Right atrium auricular region (tissue), 2 donors: Measurements from ENCODE around the gene HIVEP2. TPM values are rescaled to one million over a fixed set of nuclear protein-coding genes. Genes with fewer than 3 reads are reported as not detected.

Source experiments
- DNase-seq: peaks from one replicate; pipeline ENCODE4 v3.0.0-alpha.2; 2019; ENCODE audit warnings: low spot score
- H3K27ac ChIP-seq, 2 donors: fragments of 200-600 bp; sonication (generic); 1 replicate in 1 of 2; 2 replicates in 1 of 2; pipeline ENCODE4 v1.5.1; 2016 to 2019
- H3K27me3 ChIP-seq, 2 donors: fragments of 200-600 bp; sonication (generic); one replicate each; pipeline versions ENCODE4 v1.5.1 to v1.6.0; 2017 to 2019
- H3K36me3 ChIP-seq: fragments of 200-600 bp; sonication (generic); one replicate; pipeline ENCODE4 v1.5.1; 2016
- H3K4me1 ChIP-seq, 2 donors: fragments of 200-600 bp; sonication (generic); one replicate each; pipeline versions ENCODE4 v1.5.1 to v1.6.0; 2017 to 2019
- H3K4me3 ChIP-seq, 2 donors: fragments of 200-600 bp; sonication (generic); 1 replicate in 1 of 2; 2 replicates in 1 of 2; pipeline ENCODE4 v1.5.1; 2017 to 2019; ENCODE audit warnings: mild to moderate bottlenecking in 1 of 2, moderate library complexity in 1 of 2
- H3K9me3 ChIP-seq, 2 donors: fragments of 200-600 bp; sonication (generic); one replicate each; pipeline ENCODE4 v1.5.1; 2019
- total RNA-seq, 2 donors: library from RNA; depleted of rRNA; stranded (reverse); fragments of >200 nt; gene quantifications; one replicate each; pipeline ENCODE4 v1.1.0, GENCODE V29; 2016
- TF ChIP-seq, protein P1 (sequence below), 2 donors: fragments of 200-600 bp; sonication (generic); IDR thresholded peaks; one replicate each; pipeline ENCODE4 v1.5.1; 2019; ENCODE audit warnings: antibody characterized with exemption in 2 of 2

The HIVEP2 gene, protein sequence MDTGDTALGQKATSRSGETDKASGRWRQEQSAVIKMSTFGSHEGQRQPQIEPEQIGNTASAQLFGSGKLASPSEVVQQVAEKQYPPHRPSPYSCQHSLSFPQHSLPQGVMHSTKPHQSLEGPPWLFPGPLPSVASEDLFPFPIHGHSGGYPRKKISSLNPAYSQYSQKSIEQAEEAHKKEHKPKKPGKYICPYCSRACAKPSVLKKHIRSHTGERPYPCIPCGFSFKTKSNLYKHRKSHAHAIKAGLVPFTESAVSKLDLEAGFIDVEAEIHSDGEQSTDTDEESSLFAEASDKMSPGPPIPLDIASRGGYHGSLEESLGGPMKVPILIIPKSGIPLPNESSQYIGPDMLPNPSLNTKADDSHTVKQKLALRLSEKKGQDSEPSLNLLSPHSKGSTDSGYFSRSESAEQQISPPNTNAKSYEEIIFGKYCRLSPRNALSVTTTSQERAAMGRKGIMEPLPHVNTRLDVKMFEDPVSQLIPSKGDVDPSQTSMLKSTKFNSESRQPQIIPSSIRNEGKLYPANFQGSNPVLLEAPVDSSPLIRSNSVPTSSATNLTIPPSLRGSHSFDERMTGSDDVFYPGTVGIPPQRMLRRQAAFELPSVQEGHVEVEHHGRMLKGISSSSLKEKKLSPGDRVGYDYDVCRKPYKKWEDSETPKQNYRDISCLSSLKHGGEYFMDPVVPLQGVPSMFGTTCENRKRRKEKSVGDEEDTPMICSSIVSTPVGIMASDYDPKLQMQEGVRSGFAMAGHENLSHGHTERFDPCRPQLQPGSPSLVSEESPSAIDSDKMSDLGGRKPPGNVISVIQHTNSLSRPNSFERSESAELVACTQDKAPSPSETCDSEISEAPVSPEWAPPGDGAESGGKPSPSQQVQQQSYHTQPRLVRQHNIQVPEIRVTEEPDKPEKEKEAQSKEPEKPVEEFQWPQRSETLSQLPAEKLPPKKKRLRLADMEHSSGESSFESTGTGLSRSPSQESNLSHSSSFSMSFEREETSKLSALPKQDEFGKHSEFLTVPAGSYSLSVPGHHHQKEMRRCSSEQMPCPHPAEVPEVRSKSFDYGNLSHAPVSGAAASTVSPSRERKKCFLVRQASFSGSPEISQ (N-terminal part only)
- total RNA-seq = 10 to 100 TPM; 19.2 to 28.6 TPM

DNA sequence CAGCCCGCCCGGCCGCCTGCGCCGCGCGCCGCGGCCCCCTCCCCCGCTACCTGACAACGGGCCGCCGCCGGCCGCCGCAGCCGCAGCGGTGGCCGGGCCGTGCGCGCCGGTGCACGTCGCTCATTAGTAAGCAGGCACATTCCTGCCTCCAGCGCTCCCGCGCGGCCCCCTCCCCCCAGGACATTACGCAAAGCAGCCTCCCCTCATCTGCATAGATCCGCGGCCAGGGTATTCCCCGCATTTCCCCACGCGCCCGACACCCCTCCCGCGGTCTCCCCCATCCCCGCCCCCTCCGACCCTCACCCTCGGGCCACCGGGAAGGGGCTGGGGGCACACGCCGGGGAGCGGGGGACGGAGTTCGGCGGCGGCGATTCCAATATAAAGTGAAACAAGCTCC is at the start of gene HIVEP2:
HIVEP2 (minus strand) TSS at position 128 of the 397 bp plus-strand sequence. CDS start 170,438 bp downstream, outside the sequence.
- Histone ChIP-seq H3K27ac (peak within 1 kb of the TSS; percentile 99 to 100), H3K27me3 (no peaks in the 10 kb centered on the region), H3K36me3 (no peaks in the 10 kb centered on the region), H3K9me3 (no peaks in the 10 kb centered on the region), H3K4me1 (peaks cover 0 to 12% of the 10 kb centered on the region in 2 donors), H3K4me3 (peak within 1 kb of the TSS; percentile 89 to 92)
- TF ChIP-seq, protein P1, sequence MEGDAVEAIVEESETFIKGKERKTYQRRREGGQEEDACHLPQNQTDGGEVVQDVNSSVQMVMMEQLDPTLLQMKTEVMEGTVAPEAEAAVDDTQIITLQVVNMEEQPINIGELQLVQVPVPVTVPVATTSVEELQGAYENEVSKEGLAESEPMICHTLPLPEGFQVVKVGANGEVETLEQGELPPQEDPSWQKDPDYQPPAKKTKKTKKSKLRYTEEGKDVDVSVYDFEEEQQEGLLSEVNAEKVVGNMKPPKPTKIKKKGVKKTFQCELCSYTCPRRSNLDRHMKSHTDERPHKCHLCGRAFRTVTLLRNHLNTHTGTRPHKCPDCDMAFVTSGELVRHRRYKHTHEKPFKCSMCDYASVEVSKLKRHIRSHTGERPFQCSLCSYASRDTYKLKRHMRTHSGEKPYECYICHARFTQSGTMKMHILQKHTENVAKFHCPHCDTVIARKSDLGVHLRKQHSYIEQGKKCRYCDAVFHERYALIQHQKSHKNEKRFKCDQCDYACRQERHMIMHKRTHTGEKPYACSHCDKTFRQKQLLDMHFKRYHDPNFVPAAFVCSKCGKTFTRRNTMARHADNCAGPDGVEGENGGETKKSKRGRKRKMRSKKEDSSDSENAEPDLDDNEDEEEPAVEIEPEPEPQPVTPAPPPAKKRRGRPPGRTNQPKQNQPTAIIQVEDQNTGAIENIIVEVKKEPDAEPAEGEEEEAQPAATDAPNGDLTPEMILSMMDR (IDR thresholded peaks at IDR 0.05) = no peak
- DNase-seq = peak; percentile 91

DNA sequence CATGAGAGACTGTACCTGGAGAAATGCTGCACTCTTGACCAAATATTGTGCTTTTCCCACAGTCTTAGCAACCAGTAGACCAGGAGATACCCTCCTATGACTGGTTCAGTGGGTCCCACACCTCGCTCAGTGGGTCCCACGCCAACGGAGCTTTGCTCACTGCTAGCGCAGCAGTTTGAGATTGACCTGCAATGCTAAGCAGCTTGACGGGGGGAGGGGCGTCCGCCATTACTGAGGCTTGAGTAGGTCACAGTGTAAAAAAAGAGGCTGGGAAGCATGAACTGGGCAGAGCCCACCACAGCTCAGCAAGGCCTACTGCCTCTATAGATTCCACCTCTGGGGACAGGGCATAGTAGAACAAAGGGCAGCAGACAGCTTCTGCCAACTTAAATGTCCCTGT is 49.0 kb upstream of the HIVEP2 start:
- no peaks in the 10 kb centered on the region for H3K36me3 ChIP-seq
- H3K27me3 ChIP-seq = no peaks in the 10 kb centered on the region
- no peak overlapping the region for H3K4me3 ChIP-seq
- no peak overlapping the region for H3K27ac ChIP-seq
- DNase-seq = no peak
- H3K4me1 ChIP-seq = no peaks in the 10 kb centered on the region
- TF ChIP-seq, protein P1 (IDR thresholded peaks at IDR 0.05) = no peak
- no peaks in the 10 kb centered on the region for H3K9me3 ChIP-seq

DNA sequence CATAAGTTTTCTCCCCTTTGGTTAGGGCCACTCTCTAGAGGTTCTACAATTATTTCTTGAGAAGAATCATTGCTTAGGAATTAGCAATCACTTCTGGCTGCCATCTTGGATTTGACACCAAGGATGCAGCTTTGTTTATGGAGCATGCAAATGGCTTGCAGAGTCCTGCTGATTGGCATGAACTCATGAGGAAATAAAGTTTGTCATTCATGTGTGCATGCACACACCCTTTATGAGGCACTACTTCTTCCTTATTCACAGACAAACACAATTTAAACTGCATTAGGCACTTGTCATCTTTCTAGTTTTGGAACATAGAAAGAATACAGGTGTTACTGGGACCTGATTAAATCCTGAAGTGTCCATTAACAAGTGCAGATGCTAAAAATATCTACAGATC is 42.5 kb upstream of the HIVEP2 start:
- H3K4me1 ChIP-seq = no peaks in the 10 kb centered on the region
- TF ChIP-seq, protein P1 (IDR thresholded peaks at IDR 0.05) = no peak
- no peak for DNase-seq
- H3K9me3 ChIP-seq = no peaks in the 10 kb centered on the region
- H3K27me3 ChIP-seq = no peaks in the 10 kb centered on the region
- H3K4me3 ChIP-seq = no peak overlapping the region
- no peak overlapping the region for H3K27ac ChIP-seq
- no peaks in the 10 kb centered on the region for H3K36me3 ChIP-seq

DNA sequence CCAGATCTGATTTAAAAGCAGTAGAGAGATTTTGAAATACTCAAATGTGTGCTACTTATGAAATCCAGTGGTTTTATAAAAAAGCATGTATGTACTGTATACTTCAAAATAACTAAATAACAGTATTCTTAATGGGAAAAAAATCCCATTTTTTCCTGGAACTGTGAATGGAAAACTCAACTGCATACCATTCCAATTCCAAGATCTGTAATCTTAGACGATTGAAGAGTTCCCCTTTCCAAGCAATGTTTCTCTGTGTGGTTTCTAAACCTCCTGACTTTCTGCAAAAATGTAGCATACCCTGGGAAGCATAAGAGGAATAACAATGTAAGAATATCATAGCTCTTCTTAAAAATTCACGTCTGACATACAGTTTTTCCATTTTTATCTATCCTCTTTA is 40.3 kb upstream of the HIVEP2 start:
- no peak for DNase-seq
- no peaks in the 10 kb centered on the region for H3K4me1 ChIP-seq
- H3K27me3 ChIP-seq = no peaks in the 10 kb centered on the region
- no peaks in the 10 kb centered on the region for H3K9me3 ChIP-seq
- H3K4me3 ChIP-seq = no peak overlapping the region
- TF ChIP-seq, protein P1 (IDR thresholded peaks at IDR 0.05) = no peak
- no peak overlapping the region for H3K27ac ChIP-seq
- no peaks in the 10 kb centered on the region for H3K36me3 ChIP-seq

DNA sequence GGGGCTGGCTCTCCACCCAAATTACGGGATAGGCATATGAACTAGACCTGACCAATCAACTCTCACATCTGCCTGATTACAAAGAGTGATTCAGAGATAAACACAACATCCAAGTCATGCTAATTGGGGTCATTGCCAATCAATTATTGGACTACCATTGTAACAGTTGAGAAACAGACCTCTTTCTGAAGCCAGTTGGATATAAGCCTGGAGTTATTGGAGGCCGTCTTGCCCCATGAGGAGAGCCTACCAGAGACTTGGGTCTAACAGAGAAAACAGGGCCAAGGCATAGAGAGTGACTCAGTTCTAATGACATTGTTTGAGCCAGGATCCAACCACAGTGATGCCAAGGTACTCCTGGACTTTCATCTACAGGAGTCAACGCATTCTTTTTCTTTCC is 39.4 kb upstream of the HIVEP2 start:
- Histone ChIP-seq H3K27me3 (no peaks in the 10 kb centered on the region), H3K36me3 (no peaks in the 10 kb centered on the region), H3K4me3 (no peak overlapping the region), H3K4me1 (no peaks in the 10 kb centered on the region), H3K9me3 (no peaks in the 10 kb centered on the region), H3K27ac (no peak overlapping the region)
- DNase-seq = no peak
- TF ChIP-seq, protein P1 (IDR thresholded peaks at IDR 0.05) = no peak
